SHP77 (cell line): ENCODE data around the gene ZNF709.
"Not testable (repeated sequence)": the region's sequence is repeated elsewhere in the genome, so short reads cannot be mapped to it uniquely, and the experiment has no call there.

Experiments
- DNase-seq, 2 experiments: peaks; one replicate each; lab custom pipeline; 2025; lab: John Stamatoyannopoulos, UW

Gene ZNF709

GRCh38 chr19:12484371-12485051 lies at the start of gene ZNF709:
Gene ZNF709 (minus strand): TSS chr19:12484816. CDS start chr19:12484657, 159 bp downstream.
- peak; percentile 85 to 89 for DNase-seq

- DNase-seq: no peak
Observed at GRCh38 chr19:12527034-12527836, 42.6 kb upstream of the ZNF709 start.

DNA sequence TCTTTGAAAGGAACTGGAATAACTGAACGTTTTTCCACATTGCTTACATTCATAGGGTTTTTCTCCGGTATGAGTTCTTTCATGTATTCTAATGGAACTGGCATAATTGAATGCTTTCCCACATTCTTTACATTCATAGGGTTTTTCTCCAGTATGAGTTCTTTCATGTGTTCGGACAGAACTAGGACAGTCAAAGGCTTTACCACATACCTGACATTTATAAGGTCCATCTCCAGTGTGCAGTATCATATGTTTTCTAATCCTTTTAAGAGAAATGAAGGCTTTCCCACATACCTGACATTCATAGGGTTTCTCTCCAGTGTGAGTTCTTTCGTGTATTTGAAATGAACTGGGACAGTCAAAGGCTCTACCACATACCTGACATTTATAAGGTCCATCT lies 41.9 kb upstream of the ZNF709 start:
- DNase-seq: no peak

GRCh38 chr19:12521996-12522395 lies 37.4 kb upstream of the ZNF709 start:
- DNase-seq: no peak

GRCh38 chr19:12513531-12514061 lies 29.0 kb upstream of the ZNF709 start:
- no peak for DNase-seq

DNA sequence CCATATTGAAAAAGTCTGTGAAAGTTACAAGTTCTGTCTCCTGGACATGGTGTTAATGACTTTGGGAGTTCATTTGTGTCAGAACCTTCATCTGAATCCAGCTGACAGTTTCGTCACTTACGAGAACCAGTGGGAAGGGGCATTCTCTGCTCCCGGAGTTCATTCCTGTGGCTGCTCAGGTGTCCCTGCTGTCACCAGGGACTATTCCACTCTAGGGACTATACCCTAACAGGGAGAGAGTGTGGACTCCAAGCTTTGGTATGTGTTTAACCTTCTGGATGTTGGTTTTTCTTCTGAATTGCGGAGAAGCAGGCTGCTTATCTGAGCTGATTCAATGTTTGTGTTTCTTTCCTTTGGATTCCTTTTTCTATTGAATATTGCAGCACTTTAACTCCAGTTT lies 12.4 kb upstream of the ZNF709 start:
- no peak for DNase-seq

- DNase-seq: no peak
Observed at GRCh38 chr19:12496480-12496879, 11.9 kb upstream of the ZNF709 start.

- DNase-seq: peak; percentile 94 to 96
Observed at GRCh38 chr19:12495002-12495802, 10.6 kb upstream of the ZNF709 start.

GRCh38 chr19:12494260-12494860 lies 9.7 kb upstream of the ZNF709 start:
- DNase-seq: no peak

DNA sequence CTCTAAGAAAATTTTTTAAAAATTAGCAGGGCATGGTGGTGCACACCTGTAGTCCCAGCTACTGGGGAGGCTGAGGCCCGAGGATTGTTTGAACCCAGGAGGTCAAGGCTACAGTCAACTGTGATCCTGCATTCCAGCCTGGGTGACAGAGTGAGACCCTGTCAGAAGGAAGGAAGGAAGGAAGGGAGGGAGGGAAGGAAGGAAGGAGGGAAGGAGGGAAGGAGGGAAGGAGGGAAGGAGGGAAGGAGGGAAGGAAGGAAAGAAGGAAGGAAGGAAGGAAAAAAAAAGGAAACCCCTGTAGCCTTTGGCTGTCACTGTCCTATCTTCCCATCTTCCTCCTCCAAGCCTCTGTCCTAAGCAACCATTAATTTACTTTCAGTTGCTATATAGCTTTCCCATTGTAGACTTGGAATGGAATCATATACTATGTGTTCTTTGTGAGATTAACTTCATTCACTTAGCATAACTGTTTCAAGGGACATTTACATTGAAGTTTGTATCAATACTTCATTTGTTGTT lies 1.7 kb upstream of the ZNF709 start:
- not testable (repeated sequence) for DNase-seq

DNA sequence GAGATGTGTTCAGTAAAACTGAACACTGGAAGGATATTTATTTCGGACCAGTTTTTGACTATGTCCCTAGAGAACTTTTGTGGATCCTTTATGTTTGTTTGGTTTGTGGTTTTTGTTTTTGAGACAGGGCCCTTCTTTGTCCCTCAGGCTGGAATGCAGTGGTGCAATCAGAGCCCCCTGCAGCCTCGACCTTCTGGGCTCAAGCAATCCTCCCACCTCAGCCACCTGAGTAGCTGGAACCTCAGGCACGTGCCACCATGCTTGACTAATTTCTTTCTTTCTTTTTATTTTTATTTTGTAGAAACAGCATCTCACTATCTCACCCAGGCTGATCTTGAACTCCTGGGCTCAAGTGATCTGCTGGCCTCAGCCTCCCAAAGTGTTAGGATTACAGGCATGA lies 955 bp upstream of the ZNF709 start:
- DNase-seq: no peak

DNA sequence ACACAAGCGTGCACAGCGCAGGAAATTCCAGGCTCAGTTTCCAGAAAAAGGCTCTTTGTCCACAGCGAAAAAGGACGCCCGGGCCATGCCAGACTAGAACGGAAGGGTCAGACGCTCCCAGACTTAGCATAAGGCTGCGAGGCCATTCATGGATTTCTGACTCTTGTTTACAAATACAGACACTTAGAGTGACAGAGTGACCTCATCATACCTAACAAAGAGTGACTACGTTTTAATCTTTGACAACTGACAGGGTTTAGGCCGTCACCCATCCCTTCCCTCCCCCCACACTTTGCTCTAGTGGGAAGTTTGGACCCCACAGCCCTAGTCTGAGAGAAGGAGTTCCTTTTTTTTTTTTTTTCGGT lies 418 bp upstream of the ZNF709 start:
- DNase-seq: no peak

DNA sequence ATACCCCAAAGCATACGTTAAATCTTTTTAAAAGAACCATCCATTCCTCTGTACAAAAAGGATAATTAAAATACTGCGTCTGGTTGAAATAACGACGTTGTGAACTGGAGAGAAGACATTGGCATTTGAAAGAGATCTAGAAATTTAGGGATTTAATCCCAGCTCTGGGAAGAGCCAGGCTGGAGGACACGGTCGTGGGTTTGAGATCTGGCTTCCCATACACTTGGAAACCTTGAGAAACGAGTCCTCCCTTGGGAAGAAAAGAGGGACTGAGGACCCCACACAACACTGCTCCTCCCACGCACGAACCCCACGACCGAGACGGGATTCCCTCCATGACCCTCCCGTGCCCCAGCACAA lies 625 bp downstream of the ZNF709 start:
- DNase-seq: no peak

DNA sequence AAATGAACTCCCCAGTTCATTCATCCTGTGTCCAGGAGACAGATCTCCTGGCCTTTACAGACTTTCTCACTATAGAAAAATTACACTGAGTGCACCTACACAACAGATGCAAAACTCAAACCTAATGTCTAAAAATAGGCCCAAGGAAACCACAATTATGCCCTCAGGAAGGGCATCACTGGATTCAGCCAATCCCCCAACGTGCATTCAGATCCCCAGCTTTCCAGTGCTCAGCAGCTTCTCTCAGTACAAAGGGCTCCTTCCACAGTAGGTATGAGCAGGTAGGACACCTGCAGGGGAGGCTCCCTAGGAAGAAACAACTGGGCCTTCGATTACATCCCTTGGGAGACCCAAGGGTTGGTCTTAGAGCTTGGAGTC lies 2.1 kb downstream of the ZNF709 start:
- DNase-seq: no peak

GRCh38 chr19:12481781-12482508 lies 2.7 kb downstream of the ZNF709 start:
- no peak for DNase-seq

DNA sequence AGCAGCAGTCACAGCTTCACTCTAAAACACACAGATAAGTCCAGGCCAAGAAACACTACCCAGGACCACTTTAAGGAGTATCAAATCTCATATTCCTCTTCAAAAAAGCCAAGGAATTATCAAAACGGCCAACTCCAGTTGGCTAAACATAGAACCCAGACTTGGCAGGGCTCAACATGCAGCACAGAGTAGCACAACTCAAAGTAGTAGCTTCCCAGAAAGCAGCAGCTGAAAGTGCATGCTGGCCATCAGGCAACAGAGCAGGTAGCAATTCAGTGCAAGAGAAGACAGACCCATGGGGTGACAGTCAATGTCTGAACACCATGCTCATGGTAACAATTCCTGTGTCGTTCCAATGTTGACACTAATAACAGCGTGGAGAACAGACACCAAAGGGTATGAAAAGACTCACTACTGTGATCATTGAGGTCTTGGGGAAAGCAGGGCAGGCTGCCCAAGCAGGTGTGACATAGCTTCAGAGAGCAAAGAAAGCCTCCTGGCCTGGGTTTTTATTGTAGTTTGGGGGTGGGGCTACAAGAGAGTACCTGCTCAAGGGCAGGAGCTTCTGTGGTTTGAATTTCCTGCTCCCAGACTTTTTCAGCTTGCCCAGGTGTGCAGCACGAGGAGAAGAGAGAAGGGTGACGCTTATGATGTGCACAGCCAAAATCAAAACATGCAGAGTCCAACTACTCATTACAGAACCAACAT lies 6.2 kb downstream of the ZNF709 start:
- no peak for DNase-seq

DNA sequence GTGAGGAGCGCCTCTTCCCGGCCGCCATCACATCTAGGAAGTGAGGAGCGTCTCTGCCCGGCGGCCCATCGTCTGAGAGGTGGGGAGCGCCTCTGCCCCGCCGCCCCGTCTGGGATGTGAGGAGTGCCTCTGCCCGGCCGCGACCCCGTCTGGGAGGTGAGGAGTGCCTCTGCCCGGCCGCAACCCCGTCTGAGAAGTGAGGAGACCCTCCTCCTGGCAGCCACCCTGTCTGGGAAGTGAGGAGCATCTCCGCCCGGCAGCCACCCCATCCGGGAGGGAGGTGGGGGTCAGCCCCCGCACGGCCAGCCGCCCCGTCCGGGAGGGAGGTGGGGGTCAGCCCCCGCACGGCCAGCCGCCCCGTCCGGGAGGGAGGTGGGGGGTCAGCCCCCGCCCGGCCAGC lies 17.0 kb downstream of the ZNF709 start:
- DNase-seq: not testable (repeated sequence)

GRCh38 chr19:12465211-12465610 lies 19.4 kb downstream of the ZNF709 start:
- no peak for DNase-seq

DNA sequence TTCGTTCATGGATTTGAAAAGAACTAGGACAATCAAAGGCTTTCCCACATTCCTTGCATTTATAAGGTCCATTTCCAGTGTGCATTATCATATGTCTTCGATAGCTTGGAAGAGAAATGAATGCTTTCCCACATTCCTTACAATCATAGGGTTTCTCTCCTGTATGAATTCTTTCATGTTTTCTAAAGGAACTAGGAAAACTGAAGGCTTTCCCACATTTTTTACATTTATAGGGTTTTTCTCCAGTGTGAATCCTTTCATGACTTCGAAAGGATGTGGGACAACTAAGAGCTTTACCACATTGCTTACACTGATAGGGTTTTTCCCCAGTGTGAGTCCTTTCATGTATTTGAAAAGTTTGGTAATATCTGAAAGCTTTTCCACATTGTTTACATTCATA lies 19.8 kb downstream of the ZNF709 start:
- no peak for DNase-seq

GRCh38 chr19:12464139-12464538 lies 20.5 kb downstream of the ZNF709 start:
- DNase-seq: not testable (repeated sequence)

GRCh38 chr19:12453495-12453894 lies 31.1 kb downstream of the ZNF709 start:
- DNase-seq: no peak
